ENCODE results near the gene USP24.
A peak's percentile ranks its signal among the peaks of the same experiment; 100 is the strongest.
"Not testable (repeated sequence)": the region's sequence is repeated elsewhere in the genome, so short reads cannot be mapped to it uniquely, and the experiment has no call there.

USP24 gene

DNA sequence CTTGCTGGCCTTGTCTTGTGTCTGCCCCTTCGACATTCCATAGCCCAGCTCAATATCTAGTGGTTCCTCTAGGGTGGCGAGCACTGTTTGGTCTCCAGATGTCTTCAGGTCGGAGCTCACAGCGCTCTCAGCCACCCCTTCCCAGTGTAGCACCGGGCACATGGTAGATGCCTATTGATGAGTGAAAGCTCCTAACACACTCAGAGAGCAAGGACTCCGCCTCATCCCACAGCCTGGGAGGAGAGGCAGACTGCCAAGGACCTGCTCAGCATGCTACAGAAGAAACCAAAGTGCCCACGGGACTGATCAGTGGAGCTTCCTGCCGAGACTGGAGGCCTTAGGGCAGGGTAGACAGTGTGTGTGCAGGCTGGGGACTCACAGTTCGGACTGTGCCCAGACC is 164.9 kb downstream of the USP24 start:
- DNase-seq, result peak; percentile 64

GRCh38 chr1:55049914-55050278 is 165.3 kb downstream of the USP24 start:
- DNase-seq, result peak; percentile 10

DNA sequence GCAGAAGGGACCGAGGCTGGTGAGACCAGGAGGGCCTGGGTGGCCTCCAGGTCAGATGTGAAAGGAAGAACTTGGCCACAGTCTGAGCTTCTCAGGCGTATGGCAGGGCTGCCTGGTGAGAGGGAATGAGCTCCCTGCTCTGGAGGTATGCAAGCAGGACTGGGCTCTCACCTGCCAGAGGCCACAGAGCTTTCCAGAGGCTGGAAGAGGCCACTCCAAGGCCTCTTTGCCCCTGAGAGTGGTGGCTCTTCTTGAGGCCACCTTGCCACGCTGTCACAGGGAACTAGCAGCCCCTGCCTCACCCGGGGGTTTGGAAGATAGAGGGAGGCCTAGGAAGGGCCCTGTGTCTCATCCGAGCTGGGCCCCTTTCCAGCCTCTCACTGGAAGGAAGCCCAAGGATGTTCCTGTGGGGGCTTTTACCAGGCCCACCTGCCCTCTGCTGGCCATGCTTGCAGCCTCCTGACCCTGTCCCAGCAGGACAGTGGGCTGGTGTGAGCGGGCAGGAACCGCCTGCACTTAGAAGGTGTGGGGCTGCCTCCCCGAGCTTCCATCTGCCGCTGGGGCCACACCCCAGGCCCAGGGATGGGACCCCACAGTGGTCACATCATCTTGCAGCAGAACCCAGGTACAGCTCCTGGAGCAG is 165.8 kb downstream of the USP24 start:
- DNase-seq, result no peak

GRCh38 chr1:55048453-55049270 is 166.5 kb downstream of the USP24 start:
- peak; percentile 2 for DNase-seq

GRCh38 chr1:55047611-55048010 is 167.6 kb downstream of the USP24 start:
- no peak for DNase-seq

GRCh38 chr1:55046871-55047270 is 168.3 kb downstream of the USP24 start:
- no peak for DNase-seq

DNA sequence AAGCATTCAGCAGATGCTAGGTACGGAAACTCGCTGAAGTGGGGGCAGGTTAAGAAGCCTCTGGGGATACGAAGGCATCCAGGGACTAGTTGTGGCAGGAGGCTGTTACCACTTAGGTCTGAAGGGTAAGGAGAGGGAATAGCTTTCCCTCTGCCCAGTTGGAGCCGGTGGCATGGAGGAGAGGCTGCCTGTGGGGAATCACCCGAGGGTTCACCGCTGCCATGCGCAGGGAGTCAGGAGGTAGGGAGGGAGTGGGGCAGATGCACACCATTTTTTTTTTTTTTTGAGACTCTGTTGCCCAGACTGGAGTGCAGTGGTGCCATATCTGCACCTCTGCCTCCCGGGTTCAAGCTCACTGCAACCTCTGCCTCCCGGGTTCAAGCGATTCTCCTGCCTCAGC is 169.7 kb downstream of the USP24 start:
- no peak for DNase-seq

- no peak for DNase-seq
Measured at GRCh38 chr1:55044617-55045397, 170.4 kb downstream of the USP24 start.

- no peak for DNase-seq
Measured at GRCh38 chr1:55043726-55044125, 171.4 kb downstream of the USP24 start.

DNA sequence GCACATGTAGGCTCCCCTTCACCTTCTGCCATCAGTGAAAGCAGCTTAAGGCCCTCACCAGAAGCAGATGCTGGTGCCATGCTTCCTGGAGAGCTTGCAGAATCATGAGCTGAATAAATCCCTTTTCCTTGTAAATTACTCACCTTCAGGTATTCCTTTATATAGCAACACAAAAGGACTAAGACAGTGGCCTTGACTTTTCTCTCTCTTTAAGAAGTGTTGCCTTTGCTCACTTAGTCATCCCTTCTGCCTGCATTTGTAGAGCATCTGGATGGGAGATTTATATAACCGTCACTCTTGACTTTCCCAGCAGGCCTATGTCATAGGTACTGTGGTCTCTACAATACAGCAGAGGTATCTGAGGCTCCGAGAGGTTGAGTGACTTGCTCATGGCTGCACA is 172.2 kb downstream of the USP24 start:
- DNase-seq, result no peak

GRCh38 chr1:55041613-55042012 is 173.6 kb downstream of the USP24 start:
- DNase-seq, result no peak

DNA sequence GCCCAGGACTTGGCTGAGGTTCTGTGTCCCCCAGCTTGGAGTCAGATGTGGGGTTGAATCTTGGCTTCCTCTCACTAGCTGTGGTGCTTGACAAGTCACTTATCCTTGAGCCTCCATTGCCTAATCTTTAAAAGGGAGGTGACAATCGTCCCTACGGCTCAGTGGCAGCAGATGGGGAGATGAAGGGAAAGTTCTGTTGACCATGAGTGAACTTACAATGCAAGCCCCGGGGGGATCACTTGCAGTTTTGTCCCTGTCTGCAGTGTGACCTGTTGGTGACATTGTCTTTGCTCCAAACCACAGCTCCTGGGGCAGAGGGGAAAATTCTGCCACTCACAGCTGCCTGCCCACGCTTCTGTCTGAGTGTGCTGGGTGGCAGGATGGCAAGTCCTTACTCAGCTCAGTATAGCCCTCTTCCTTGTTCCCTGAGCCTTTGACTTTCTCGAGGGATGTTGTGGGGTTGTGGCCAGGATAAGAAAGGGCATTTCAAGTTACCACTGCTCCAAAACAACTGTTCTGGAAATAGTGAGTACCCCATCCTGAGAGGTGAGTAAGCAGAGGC is 174.2 kb downstream of the USP24 start:
- no peak for DNase-seq

- peak; percentile 30 for DNase-seq
Measured at GRCh38 chr1:55040083-55040932, 174.9 kb downstream of the USP24 start.

GRCh38 chr1:55039342-55040082 is 175.7 kb downstream of the USP24 start, which contains the start of gene PCSK9:
TSS of gene PCSK9 (plus strand) at chr1:55039548. CDS start at chr1:55039838, 290 bp downstream.
- peak; percentile 56 for DNase-seq

DNA sequence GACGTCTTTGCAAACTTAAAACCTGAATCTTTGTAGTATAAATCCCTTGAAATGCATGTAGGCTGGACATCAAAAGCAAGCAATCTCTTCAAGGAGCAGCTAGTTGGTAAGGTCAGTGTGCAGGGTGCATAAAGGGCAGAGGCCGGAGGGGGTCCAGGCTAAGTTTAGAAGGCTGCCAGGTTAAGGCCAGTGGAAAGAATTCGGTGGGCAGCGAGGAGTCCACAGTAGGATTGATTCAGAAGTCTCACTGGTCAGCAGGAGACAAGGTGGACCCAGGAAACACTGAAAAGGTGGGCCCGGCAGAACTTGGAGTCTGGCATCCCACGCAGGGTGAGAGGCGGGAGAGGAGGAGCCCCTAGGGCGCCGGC is 176.2 kb downstream of the USP24 start:
- no peak for DNase-seq

DNA sequence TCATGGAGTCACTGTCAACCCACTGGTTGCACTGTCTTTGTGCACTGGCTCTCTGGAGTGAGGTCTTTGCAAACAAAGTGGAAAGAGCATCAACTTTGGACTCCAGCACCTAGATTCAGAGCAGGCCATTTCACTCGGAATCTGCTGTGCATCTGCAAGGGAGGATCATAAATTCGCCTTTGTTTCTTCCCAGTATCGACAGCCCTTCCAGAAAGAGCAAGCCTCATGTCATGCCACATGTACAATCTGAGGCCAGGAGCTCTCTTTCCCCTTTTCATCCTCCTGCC is 176.7 kb downstream of the USP24 start:
- no peak for DNase-seq

DNA sequence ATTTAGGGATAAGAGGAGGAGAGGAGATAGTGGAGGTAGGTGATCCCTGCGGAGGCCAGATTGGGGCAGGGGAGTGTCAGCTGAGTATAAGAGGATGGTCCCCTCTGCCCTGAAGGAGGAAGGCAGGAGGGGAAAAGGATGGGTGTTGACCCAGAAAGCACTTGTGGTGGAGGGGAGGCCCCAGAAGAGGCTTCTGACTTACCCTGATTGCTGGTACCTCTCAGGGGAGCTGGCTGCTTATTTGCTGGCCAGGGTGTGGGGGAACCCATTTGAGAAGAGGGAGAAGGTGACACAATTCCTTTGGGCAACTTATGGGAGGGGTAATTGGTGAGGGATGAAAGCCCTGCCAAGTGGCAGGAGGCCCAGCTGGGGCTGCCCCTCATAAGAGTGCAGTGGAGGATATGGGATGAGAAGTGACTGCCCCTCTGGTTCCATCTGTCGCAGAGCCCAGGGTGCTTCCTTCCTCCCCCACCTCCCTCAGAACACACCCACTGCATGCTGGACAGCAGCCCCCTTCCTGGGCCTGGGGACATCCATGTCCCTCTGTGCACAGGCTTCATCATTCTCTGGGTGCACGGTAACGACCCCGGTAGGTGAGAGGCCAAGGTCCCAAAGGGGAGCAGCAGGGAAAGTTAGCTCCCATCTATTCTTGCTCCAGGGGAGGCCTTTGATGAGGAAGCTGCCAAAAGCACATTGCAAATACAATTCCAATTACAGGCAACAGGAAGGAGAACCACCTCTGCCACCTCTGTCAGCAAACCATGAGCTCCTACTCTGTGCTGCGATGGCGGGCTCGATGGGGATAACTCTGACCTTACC is 177.2 kb downstream of the USP24 start:
- DNase-seq, result peak; percentile 46

DNA sequence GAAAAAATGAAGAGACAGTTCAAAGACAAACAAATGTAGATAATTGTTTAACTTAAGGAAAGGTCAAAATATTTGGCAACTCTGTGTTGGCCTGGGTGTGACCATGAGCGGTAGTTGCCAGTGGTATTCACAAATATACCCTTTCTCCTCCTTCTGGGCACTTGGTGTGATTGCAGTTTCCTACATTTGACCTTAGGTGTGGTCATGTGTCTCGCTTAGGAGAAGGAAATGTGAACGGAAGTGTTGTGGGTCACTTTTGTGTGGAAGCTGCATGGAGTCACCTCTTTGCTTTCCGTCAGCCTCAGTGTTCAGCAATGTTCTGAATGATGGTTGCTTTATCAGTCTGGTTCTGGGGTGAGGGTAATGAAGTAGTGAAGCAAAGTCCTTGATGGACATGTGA is 179.3 kb downstream of the USP24 start:
- no peak for DNase-seq

- DNase-seq, result peak; percentile 4
Measured at GRCh38 chr1:55034476-55035133, 180.6 kb downstream of the USP24 start.

GRCh38 chr1:55033265-55033614 is 181.9 kb downstream of the USP24 start:
- no peak for DNase-seq

GRCh38 chr1:55031098-55031497 is 184.1 kb downstream of the USP24 start:
- DNase-seq, result not testable (repeated sequence)

All from NCI-H69 (cell line).